GM13976 (cell line): ENCODE data around the gene MIEN1.
"Not testable (repeated sequence)": the region's sequence is repeated elsewhere in the genome, so short reads cannot be mapped to it uniquely, and the experiment has no call there.

ENCODE experiments used
- DNase-seq: peaks from one replicate; pipeline ENCODE4 v3.0.0; 2012; ENCODE audit warnings: low spot score
- CTCF ChIP-seq: IDR thresholded peaks from 2 replicates; pipeline ENCODE4 v1.5.1; 2012; ENCODE audit warnings: borderline replicate concordance, mild to moderate bottlenecking; ENCODE audit not compliant: insufficient read depth; ENCODE audit errors: extremely low read depth, missing control alignments, control extremely low read depth
- in situ Hi-C: fragments of 300-500 bp; cut with MboI; formaldehyde crosslinking; loops from one replicate; pipeline ENCODE4 v1.12.0; 2022; ENCODE audit warnings: low sequenced_read_pairs, mixed read lengths, inconsistent platforms; ENCODE audit not compliant: unreplicated experiment

Gene MIEN1

GRCh38 chr17:39716073-39716818 is 14.1 kb downstream of the MIEN1 start:
- TF ChIP-seq CTCF, result no peak
- no peak for DNase-seq
- in situ Hi-C loops, result no loop called here

DNA sequence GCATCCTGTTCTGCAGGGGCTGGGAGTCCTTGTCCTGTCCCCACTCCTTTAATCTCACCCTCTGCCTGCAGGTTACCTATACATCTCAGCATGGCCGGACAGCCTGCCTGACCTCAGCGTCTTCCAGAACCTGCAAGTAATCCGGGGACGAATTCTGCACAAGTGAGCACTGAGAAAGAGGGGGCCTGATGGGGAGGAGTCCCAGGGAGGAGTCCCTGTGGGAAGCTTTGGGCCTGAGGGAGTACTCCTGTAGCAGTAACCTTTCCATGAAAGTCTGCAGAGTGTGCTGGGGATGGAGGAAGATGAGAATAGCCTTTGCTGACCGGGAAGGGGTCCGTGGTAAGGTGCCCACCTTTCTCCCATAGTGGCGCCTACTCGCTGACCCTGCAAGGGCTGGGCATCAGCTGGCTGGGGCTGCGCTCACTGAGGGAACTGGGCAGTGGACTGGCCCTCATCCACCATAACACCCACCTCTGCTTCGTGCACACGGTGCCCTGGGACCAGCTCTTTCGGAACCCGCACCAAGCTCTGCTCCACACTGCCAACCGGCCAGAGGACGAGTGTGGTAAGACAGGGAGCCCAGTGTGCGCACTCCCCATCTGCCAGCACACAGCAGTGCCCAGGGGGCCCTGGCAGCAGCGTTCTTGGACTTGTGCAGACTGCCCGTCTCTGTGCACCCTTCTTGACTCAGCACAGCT is 14.8 kb downstream of the MIEN1 start:
- no peak for DNase-seq
- TF ChIP-seq CTCF, result no peak
- in situ Hi-C loops, result no loop called here

GRCh38 chr17:39714234-39714633 is 16.1 kb downstream of the MIEN1 start:
- no peak for TF ChIP-seq CTCF
- no peak for DNase-seq
- in situ Hi-C loops, result no loop called here

DNA sequence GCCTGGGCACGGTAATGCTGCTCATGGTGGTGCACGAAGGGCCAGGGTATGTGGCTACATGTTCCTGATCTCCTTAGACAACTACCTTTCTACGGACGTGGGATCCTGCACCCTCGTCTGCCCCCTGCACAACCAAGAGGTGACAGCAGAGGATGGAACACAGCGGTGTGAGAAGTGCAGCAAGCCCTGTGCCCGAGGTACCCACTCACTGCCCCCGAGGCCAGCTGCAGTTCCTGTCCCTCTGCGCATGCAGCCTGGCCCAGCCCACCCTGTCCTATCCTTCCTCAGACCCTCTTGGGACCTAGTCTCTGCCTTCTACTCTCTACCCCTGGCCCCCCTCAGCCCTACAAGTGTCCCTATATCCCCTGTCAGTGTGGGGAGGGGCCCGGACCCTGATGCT is 18.5 kb downstream of the MIEN1 start:
- DNase-seq, result no peak
- TF ChIP-seq CTCF, result no peak
- in situ Hi-C loops, result no loop called here

- in situ Hi-C loops, result not testable (repeated sequence)
Measured at GRCh38 chr17:39711071-39711470, 19.3 kb downstream of the MIEN1 start.

GRCh38 chr17:39709998-39710964 is 20.1 kb downstream of the MIEN1 start:
- DNase-seq, result no peak
- in situ Hi-C loops, result no loop called here

More at GRCh38 chr17:39711071-39711470, 19.3 kb downstream of the MIEN1 start:
- DNase-seq, result not testable (repeated sequence)

More at GRCh38 chr17:39709998-39710964, 20.1 kb downstream of the MIEN1 start:
- TF ChIP-seq CTCF, result no peak
